Measurements from ENCODE around the gene MED12L. TPM values are rescaled to one million over a fixed set of nuclear protein-coding genes. Genes with fewer than 3 reads are reported as not detected.
A peak's percentile ranks its signal among the peaks of the same experiment; 100 is the strongest.

Gene MED12L
- total RNA-seq, 1 donor from 2014 or later: 1.3 TPM

DNA sequence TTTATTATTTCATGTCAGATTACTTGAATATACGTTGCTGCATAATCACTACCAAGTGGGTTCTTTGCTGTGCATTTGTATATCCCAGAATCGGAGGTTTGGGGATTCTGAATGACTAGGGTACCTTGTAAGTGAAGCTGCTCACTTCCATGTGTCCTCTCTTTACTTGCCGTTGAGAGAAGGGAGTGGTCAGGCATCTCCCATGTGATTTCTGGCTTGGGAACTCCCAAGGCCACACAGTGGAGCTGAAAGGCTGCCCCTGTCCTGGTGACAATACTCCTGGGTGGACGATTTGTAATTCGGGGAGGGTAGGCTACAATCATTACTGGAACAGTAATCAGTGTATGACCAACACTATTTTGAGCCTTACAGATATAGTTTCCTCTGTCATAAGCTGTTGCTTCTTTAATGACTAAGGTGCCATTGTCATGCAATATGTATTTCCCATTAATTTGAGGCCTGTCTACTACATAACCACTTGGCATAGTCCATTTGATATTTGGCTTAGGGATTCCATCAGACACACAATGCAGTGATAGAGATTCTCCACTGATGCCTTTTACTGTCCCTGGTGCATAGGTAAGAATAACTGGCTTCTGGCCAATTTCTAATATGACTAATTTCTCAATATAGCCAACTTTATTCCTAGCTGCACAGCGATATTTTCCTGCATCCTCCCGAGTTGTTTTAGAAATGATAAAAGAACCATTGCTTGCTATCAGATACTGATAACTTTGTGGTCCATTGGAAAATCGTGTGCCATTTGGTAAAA lies 351.4 kb downstream of the MED12L start:
- H3K27me3 ChIP-seq (ENCODE audit: control insufficient read depth, insufficient read depth, low read length): no peaks in the 10 kb centered on the region
- TF ChIP-seq, protein P1, sequence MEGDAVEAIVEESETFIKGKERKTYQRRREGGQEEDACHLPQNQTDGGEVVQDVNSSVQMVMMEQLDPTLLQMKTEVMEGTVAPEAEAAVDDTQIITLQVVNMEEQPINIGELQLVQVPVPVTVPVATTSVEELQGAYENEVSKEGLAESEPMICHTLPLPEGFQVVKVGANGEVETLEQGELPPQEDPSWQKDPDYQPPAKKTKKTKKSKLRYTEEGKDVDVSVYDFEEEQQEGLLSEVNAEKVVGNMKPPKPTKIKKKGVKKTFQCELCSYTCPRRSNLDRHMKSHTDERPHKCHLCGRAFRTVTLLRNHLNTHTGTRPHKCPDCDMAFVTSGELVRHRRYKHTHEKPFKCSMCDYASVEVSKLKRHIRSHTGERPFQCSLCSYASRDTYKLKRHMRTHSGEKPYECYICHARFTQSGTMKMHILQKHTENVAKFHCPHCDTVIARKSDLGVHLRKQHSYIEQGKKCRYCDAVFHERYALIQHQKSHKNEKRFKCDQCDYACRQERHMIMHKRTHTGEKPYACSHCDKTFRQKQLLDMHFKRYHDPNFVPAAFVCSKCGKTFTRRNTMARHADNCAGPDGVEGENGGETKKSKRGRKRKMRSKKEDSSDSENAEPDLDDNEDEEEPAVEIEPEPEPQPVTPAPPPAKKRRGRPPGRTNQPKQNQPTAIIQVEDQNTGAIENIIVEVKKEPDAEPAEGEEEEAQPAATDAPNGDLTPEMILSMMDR (IDR thresholded peaks at IDR 0.05; ENCODE audit: insufficient read depth, low read length, poor library complexity, severe bottlenecking): no peak
- DNase-seq (ENCODE audit: low read depth): no peak
- H3K4me3 ChIP-seq (ENCODE audit: low read depth, low read length): no peak overlapping the region
- H3K36me3 ChIP-seq (ENCODE audit: control insufficient read depth, insufficient read depth, low read length): no peaks in the 10 kb centered on the region

DNA sequence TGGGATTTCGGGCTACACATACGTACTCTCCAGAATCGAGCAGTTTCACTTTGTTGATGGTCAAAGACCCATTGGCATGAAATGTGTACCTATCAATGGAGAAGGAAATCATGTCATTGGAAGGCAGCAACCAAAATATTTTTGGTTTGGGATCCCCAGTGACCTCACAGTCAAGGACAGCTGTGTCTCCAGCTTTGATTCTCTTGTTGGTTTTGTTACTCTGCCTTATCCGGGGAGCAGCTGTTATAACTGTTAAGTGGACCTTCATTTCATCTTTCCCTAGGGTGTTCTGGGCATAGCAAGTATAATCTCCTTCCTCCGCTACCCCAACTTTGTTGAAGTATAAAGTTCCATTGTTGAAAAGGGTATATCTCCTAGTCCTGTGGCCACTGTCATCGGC lies 352.4 kb downstream of the MED12L start:
- H3K36me3 ChIP-seq (ENCODE audit: control insufficient read depth, insufficient read depth, low read length): no peaks in the 10 kb centered on the region
- no peaks in the 10 kb centered on the region for H3K27me3 ChIP-seq (ENCODE audit: control insufficient read depth, insufficient read depth, low read length)
- H3K4me3 ChIP-seq (ENCODE audit: low read depth, low read length): no peak overlapping the region
- DNase-seq (ENCODE audit: low read depth): no peak
- TF ChIP-seq, protein P1 (IDR thresholded peaks at IDR 0.05; ENCODE audit: insufficient read depth, low read length, poor library complexity, severe bottlenecking): no peak

DNA sequence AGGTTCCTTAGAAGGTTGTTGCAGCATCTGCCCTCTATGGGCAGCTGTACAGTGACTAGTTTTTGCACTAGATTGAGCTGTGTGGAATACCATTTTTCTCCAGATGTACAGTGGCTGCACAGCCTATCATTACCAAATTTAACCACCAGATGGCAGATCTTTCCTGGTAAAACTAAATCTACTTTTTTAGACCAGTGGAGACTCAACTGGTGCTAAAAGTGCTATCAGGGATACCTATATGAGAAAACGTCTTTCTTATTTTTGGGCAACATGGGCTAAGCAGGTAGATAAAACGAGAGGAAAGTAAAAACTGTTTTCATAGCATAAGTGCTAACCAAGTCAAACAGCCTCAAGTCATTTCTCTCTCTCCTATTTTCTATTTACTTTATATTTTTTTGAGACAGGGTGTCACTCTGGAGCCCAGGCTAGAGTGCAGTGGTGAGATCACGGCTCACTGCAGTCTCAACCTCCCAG lies 354.2 kb downstream of the MED12L start:
- Histone ChIP-seq H3K36me3 (ENCODE audit: control insufficient read depth, insufficient read depth, low read length) (no peaks in the 10 kb centered on the region), H3K4me3 (ENCODE audit: low read depth, low read length) (no peak overlapping the region), H3K27me3 (ENCODE audit: control insufficient read depth, insufficient read depth, low read length) (no peaks in the 10 kb centered on the region)
- DNase-seq (ENCODE audit: low read depth): peak; percentile 34
- TF ChIP-seq, protein P1 (IDR thresholded peaks at IDR 0.05; ENCODE audit: insufficient read depth, low read length, poor library complexity, severe bottlenecking): peak; percentile 67

DNA sequence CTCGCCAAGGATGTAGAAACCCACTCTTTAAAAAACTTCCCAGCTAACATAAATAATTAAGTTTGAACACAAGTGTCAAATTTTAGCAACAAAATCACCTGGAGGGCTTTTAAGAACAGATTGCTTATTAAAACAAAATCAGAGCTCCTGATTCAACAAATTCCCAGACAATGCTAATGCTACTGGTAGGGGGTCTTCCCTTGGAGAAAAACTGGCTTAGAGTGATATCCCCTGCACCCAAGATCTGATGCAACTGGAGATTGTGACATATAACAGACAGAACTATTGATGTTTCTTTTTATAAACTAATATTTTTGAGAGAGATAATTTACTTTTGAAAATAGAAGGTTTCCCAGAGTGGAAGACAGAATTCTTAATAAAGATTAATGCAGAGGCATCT lies 355.5 kb downstream of the MED12L start:
- no peak overlapping the region for H3K4me3 ChIP-seq (ENCODE audit: low read depth, low read length)
- no peaks in the 10 kb centered on the region for H3K27me3 ChIP-seq (ENCODE audit: control insufficient read depth, insufficient read depth, low read length)
- no peaks in the 10 kb centered on the region for H3K36me3 ChIP-seq (ENCODE audit: control insufficient read depth, insufficient read depth, low read length)
- DNase-seq (ENCODE audit: low read depth): no peak
- TF ChIP-seq, protein P1 (IDR thresholded peaks at IDR 0.05; ENCODE audit: insufficient read depth, low read length, poor library complexity, severe bottlenecking): no peak

DNA sequence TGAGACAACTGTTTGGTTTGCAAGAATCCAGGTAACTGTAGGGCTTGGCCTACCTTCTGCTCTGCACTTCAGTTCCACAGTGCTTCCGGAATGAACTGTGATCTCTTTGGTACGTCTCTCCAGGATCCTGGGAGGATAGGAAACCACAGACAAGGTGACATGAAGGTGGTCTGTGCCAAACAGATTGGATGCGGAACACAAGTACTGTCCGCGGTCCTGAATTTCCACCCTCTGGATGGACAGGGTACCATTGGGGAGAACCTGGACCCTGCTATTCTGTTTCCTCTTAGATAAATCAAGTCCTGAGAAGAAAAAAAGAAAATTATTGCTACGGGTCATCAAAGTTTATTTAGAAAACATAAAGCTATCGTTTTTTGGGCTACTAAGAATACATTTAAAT lies 358.1 kb downstream of the MED12L start:
- TF ChIP-seq, protein P1 (IDR thresholded peaks at IDR 0.05; ENCODE audit: insufficient read depth, low read length, poor library complexity, severe bottlenecking): no peak
- H3K36me3 ChIP-seq (ENCODE audit: control insufficient read depth, insufficient read depth, low read length): no peaks in the 10 kb centered on the region
- no peak for DNase-seq (ENCODE audit: low read depth)
- H3K27me3 ChIP-seq (ENCODE audit: control insufficient read depth, insufficient read depth, low read length): no peaks in the 10 kb centered on the region
- no peak overlapping the region for H3K4me3 ChIP-seq (ENCODE audit: low read depth, low read length)

All from kidney epithelial cell (primary cell).